ENCODE data around the gene SWAP70. TPM values are rescaled to one million over a fixed set of nuclear protein-coding genes. Genes with fewer than 3 reads are reported as not detected.
"Not testable (repeated sequence)": the region's sequence is repeated elsewhere in the genome, so short reads cannot be mapped to it uniquely, and the experiment has no call there.

SWAP70 gene
- total RNA-seq, 1 donor from 2014 or later = 24.0 TPM

- H3K4me1 Mint-ChIP-seq = peaks cover 21% of the 10 kb centered on the region
- peak overlapping the region; percentile 62 for H3K27ac Mint-ChIP-seq
- H3K36me3 Mint-ChIP-seq = peaks cover 18% of the 10 kb centered on the region
- no peak overlapping the region for H3K4me3 Mint-ChIP-seq
- H3K9me3 Mint-ChIP-seq = no peaks in the 10 kb centered on the region
- H3K27me3 Mint-ChIP-seq (ENCODE audit: low read depth) = no peaks in the 10 kb centered on the region
- no peak for DNase-seq (ENCODE audit: low spot score in 2 of 2, unreplicated experiment in 2 of 2)
- TF ChIP-seq CTCF (IDR thresholded peaks at IDR 0.05; ENCODE audit: unreplicated experiment) = no peak
These were observed 28.8 kb downstream of the SWAP70 start for GRCh38 chr11:9692691-9693090.

GRCh38 chr11:9693801-9694553 is 30.1 kb downstream of the SWAP70 start:
- Mint-ChIP-seq H3K36me3 (peaks cover 18% of the 10 kb centered on the region), H3K9me3 (no peaks in the 10 kb centered on the region), H3K4me3 (no peak overlapping the region), H3K27me3 (ENCODE audit: low read depth) (no peaks in the 10 kb centered on the region), H3K27ac (peak overlapping the region; percentile 50), H3K4me1 (peaks cover 21% of the 10 kb centered on the region)
- TF ChIP-seq CTCF (IDR thresholded peaks at IDR 0.05; ENCODE audit: unreplicated experiment) = no peak
- DNase-seq (ENCODE audit: low spot score in 2 of 2, unreplicated experiment in 2 of 2) = no peak

- not testable (repeated sequence) for DNase-seq (ENCODE audit: low spot score in 2 of 2, unreplicated experiment in 2 of 2); H3K27ac Mint-ChIP-seq; H3K27me3 Mint-ChIP-seq (ENCODE audit: low read depth); H3K4me3 Mint-ChIP-seq; H3K9me3 Mint-ChIP-seq
- H3K36me3 Mint-ChIP-seq = peaks cover 18% of the 10 kb centered on the region
- H3K4me1 Mint-ChIP-seq = peaks cover 25% of the 10 kb centered on the region
These were observed 31.4 kb downstream of the SWAP70 start for GRCh38 chr11:9695228-9695627.

- H3K27me3 Mint-ChIP-seq (ENCODE audit: low read depth) = no peaks in the 10 kb centered on the region
- H3K4me1 Mint-ChIP-seq = peaks cover 33% of the 10 kb centered on the region
- H3K36me3 Mint-ChIP-seq = peaks cover 18% of the 10 kb centered on the region
- H3K4me3 Mint-ChIP-seq = no peak overlapping the region
- H3K9me3 Mint-ChIP-seq = no peaks in the 10 kb centered on the region
- no peak overlapping the region for H3K27ac Mint-ChIP-seq
- DNase-seq (ENCODE audit: low spot score in 2 of 2, unreplicated experiment in 2 of 2) = no peak
- no peak for TF ChIP-seq CTCF (IDR thresholded peaks at IDR 0.05; ENCODE audit: unreplicated experiment)
These were observed 33.9 kb downstream of the SWAP70 start for GRCh38 chr11:9697766-9698165.

GRCh38 chr11:9700105-9700801 is 36.4 kb downstream of the SWAP70 start:
- TF ChIP-seq CTCF (IDR thresholded peaks at IDR 0.05; ENCODE audit: unreplicated experiment) = no peak
- DNase-seq (ENCODE audit: low spot score in 2 of 2, unreplicated experiment in 2 of 2) = no peak
- H3K4me1 Mint-ChIP-seq = peaks cover 18% of the 10 kb centered on the region
- H3K27me3 Mint-ChIP-seq (ENCODE audit: low read depth) = no peaks in the 10 kb centered on the region
- no peaks in the 10 kb centered on the region for H3K9me3 Mint-ChIP-seq
- H3K36me3 Mint-ChIP-seq = peaks cover 9% of the 10 kb centered on the region
- H3K4me3 Mint-ChIP-seq = no peak overlapping the region
- H3K27ac Mint-ChIP-seq = peak overlapping the region; percentile 84

GRCh38 chr11:9701799-9702198 is 37.9 kb downstream of the SWAP70 start:
- peaks cover 3% of the 10 kb centered on the region for H3K36me3 Mint-ChIP-seq
- no peaks in the 10 kb centered on the region for H3K27me3 Mint-ChIP-seq (ENCODE audit: low read depth)
- no peak overlapping the region for H3K4me3 Mint-ChIP-seq
- peak overlapping the region; percentile 87 for H3K27ac Mint-ChIP-seq
- DNase-seq (ENCODE audit: low spot score in 2 of 2, unreplicated experiment in 2 of 2) = no peak
- H3K4me1 Mint-ChIP-seq = peaks cover 18% of the 10 kb centered on the region
- no peaks in the 10 kb centered on the region for H3K9me3 Mint-ChIP-seq
- no peak for TF ChIP-seq CTCF (IDR thresholded peaks at IDR 0.05; ENCODE audit: unreplicated experiment)

All from mesothelial cell of epicardium (in vitro differentiated cells).